TTC549 (cell line): Measurements from ENCODE around the gene TMEM259.

ENCODE experiments used
- FAIRE-seq: peaks from 2 replicates; lab custom pipeline; 2012; peaks lifted over from hg19 to GRCh38; lab: Jason Lieb, UNC

TMEM259 gene

GRCh38 chr19:1055028-1055425 lies 34.1 kb upstream of the TMEM259 start:
- FAIRE-seq, result no peak

GRCh38 chr19:1054102-1055027 lies 33.4 kb upstream of the TMEM259 start:
- FAIRE-seq, result no peak

GRCh38 chr19:1053176-1054101 lies 32.5 kb upstream of the TMEM259 start:
- FAIRE-seq, result no peak

GRCh38 chr19:1052349-1052975 lies 31.5 kb upstream of the TMEM259 start:
- FAIRE-seq, result no peak

GRCh38 chr19:1051791-1052190 lies 30.9 kb upstream of the TMEM259 start:
- no peak for FAIRE-seq

GRCh38 chr19:1050989-1051788 lies 30.3 kb upstream of the TMEM259 start:
- FAIRE-seq, result no peak

GRCh38 chr19:1049800-1050199 lies 28.9 kb upstream of the TMEM259 start:
- FAIRE-seq, result no peak

- no peak for FAIRE-seq
Observed at GRCh38 chr19:1049106-1049505, 28.2 kb upstream of the TMEM259 start.

- FAIRE-seq, result no peak
Observed at GRCh38 chr19:1047696-1048147, 26.8 kb upstream of the TMEM259 start.

GRCh38 chr19:1046836-1047695 lies 26.1 kb upstream of the TMEM259 start:
- FAIRE-seq, result no peak

GRCh38 chr19:1046117-1046626 lies 25.2 kb upstream of the TMEM259 start:
- no peak for FAIRE-seq

- no peak for FAIRE-seq
Observed at GRCh38 chr19:1045247-1045603, 24.3 kb upstream of the TMEM259 start.

- FAIRE-seq, result no peak
Observed at GRCh38 chr19:1042689-1043511, 22.0 kb upstream of the TMEM259 start.

GRCh38 chr19:1041835-1042685 lies 21.1 kb upstream of the TMEM259 start:
- FAIRE-seq, result no peak

GRCh38 chr19:1041272-1041834 lies 20.4 kb upstream of the TMEM259 start:
- no peak for FAIRE-seq

- FAIRE-seq, result peak; percentile 52
Observed at GRCh38 chr19:1040476-1041271, 19.8 kb upstream of the TMEM259 start.
